Stimulated activated CD8-positive, alpha-beta memory T cell treated with anti-CD3 and anti-CD28 coated beads, Interleukin-12 subunit alpha, Interleukin-12 subunit beta, amount 100 ng/mL, for 4 hours (primary cell): ENCODE results near the gene ZNF200.

ENCODE experiments used
- DNase-seq: peaks from one replicate; pipeline ENCODE4 v3.0.0-alpha.2; 2020; ENCODE audit warnings: low read depth

The ZNF200 gene

DNA sequence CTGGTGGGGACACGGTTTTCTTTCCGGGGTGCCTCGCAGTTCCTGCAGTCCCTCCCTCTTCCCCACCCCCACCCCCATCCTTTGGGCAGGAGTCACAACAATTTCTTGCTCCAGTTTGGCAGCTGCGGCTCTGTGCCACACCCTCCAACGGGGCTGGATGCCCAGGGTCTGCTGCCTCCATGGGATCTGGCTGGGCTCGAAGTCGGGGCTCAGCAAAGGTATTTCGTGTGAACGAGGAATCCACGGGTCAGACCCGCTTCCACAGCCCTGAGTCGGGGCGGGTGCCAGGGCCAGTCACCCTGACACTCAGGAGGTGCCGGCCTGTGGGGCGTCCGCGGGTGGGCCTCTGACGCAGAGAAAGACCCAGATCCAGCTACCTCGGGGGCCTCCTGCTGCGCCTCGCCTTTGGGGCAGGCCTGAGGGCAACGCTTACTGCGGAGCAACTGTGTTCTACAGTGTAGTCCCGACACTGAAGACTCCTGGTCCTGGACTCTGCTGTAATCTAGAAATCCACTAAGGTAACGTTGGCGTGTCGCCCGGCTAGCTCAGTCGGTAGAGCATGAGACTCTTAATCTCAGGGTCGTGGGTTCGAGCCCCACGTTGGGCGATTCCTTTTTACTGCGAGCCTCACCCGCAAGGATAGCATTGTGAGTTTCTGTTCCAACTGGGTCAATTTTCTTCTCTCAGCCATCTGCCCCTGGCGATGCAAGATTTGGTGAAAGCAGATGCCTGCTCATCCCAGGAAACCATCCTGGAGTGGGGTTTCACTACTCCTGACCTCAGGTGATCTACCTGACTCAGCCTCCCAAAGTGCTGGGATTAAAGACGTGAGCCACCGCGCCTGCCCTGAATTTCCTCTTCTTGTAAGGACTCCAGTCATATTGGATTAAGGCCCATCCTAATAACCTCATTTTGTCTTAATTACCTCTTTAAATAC is 59.5 kb downstream of the ZNF200 start:
- DNase-seq, result no peak

DNA sequence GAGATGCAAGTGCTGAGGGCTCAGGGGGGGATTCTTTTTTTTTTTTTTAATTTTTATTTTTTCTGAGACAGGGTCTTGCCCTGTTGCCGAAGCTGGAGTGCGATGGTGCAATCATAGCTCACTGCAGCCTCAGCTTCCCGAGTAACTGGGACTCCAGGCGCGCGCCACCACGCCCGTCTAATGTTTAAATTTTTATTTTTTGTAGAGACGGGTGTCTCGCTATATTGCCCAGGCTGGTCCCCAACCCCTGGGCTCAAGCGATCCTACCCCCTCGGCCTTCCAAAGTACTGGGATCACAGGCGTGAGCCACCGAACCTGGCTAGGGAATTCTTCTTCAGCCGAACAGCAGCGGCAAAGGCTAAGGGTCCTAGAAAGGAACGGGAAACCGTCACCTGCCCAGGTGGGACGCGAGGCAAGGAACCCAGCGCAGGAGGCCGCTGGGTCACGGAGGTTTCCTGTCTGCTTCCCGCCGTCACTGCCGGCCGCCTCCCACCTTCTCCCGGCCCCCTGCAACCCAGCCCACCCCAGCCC is 60.3 kb downstream of the ZNF200 start:
- DNase-seq, result no peak

DNA sequence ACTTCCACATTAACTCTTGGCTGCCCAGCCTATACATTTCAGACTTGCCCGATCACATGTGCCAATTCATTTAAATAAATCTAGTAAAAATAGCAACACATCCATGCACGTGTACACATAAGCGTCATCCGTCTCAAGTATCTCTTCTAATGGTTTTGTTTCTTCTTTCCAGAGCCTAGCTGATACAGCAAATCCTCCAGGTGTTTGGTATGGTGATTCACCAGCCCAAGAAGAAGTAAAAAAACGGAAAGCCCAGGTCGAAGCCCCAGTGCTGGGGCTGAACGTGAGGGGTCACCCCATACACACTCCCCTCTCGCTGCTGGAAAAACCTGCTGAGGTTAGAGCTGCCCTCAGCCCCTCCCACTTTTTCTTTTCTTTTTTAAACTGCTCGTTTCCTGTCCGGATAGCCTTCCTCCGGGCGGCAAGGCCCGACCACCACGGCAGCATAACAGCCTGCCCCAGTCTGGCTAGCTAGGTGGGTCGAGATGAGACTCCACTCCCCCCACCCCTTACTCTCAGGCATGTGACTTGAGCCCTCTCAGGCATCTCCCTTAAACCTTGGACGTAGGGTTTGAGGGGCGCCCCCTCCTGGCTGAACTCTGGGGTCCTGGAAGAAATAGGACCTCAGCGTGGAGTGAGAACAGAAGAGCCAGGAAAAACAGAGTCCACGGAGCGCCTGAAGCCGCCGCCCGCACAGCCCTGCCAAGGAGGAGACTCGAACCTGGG is 60.9 kb downstream of the ZNF200 start:
- no peak for DNase-seq
